ENCODE data around the gene NOP9.

The NOP9 gene

DNA sequence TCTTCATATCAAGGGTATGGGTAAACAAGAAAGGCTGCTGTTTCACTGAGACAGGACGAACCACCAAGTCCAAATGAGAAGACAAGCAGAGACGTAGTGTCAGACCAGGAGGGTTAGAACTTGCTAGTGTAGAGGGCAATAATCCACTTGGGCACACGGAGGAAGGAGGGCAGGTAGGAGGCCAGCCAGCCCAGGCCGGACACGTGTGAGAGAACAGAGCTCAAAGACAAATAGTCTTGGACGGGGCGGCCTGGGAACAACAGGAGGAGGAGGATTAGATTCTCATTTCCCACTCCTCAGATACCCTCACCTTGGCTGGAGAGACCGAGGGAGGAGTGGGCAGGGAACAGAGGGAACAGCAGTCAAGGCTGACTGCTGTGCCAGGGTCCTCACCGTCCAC is 8.9 kb upstream of the NOP9 start:
- FAIRE-seq = no peak

DNA sequence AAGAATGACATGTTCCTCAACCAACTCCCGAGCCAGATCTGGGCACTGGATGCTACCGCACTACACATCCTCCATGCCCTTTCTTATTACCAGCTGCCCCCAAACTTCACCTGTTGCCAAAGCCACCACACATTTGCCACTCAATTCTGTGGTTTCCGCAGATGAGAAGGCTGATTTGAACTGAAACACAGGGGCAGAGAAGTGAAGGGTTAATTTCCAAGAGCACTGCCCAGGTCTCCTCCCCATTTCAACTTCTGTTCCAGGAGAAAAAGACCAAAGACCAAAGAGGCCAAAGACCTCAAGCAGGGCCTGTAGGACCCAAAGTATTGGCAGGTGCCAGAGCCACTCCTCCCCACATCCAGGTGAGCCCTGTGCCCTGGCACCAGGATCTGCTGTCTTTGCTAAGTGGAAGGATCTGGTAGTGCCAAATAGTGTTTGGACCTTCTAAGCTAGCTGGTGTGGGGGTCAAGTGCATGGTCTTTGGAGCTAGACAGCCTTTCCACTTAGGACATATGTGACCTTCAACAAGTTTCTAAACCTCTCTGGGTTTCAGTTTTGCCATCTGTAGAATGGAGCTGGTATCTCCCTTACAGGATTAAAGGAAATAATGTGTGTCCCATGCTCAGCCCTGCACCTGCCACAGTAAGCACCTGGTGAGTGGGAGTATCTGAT is 8.1 kb upstream of the NOP9 start:
- TF ChIP-seq PAX5 (IDR thresholded peaks at IDR 0.05; ENCODE audit: insufficient read depth, low read length, severe bottlenecking) = no peak
- TF ChIP-seq POLR2A (IDR thresholded peaks at IDR 0.05; ENCODE audit: low read depth, low read length) = no peak
- no peak for TF ChIP-seq TAF1 (IDR thresholded peaks at IDR 0.05; ENCODE audit: low read depth, low read length)
- no peak for TF ChIP-seq POU2F2 (IDR thresholded peaks at IDR 0.05; ENCODE audit: low read depth, low read length)
- no peak for TF ChIP-seq POLR2AphosphoS5 (IDR thresholded peaks at IDR 0.05; ENCODE audit: low read depth, low read length)
- no peak for TF ChIP-seq SPI1 (IDR thresholded peaks at IDR 0.05; ENCODE audit: low read depth, low read length)
- FAIRE-seq (no peak), DNase-seq (ENCODE audit: insufficient read length, low spot score) (no peak)

More for the DNA sequence above, 8.9 kb upstream of the NOP9 start:
- DNase-seq (ENCODE audit: insufficient read length, low spot score) = no peak
- TF ChIP-seq POU2F2 (IDR thresholded peaks at IDR 0.05; ENCODE audit: low read depth, low read length) (no peak), PAX5 (IDR thresholded peaks at IDR 0.05; ENCODE audit: insufficient read depth, low read length, severe bottlenecking) (no peak), TAF1 (IDR thresholded peaks at IDR 0.05; ENCODE audit: low read depth, low read length) (no peak), POLR2A (IDR thresholded peaks at IDR 0.05; ENCODE audit: low read depth, low read length) (no peak), POLR2AphosphoS5 (IDR thresholded peaks at IDR 0.05; ENCODE audit: low read depth, low read length) (no peak), SPI1 (IDR thresholded peaks at IDR 0.05; ENCODE audit: low read depth, low read length) (no peak)

DNA sequence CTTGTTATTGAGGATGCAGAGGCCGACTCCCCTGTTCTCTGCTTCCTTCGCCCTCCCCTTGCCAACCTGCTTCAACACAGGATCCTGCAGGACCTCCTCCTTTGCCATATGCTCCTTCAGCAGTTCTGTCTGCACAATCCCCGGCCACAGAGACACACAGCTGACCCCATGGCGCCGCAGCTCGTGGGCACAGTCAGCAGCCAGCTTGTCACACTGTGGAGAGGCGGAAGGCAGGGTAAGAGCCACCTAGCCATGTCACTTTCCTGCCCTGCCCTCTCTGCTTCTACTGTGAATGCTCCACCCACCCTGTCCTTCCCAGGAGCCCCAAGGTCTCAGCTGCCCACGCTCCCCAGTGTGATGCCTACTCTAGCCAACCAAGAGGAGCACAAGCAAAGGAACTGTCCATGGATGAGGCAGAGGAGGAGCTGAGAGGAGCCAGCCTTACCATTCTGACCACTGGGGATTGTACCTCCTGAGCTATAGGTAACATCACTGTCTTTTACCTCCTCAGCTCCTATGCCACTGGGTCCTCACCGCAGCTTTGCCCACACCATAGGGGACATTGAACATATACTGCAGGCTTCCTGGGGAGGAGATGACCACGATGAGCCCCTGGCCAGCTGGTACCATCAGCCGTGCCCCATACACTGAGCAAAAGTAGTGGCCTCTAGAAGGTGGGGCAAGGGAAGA is 7.4 kb upstream of the NOP9 start:
- FAIRE-seq (no peak), DNase-seq (ENCODE audit: insufficient read length, low spot score) (no peak)
- TF ChIP-seq POLR2A (IDR thresholded peaks at IDR 0.05; ENCODE audit: low read depth, low read length) (no peak), POU2F2 (IDR thresholded peaks at IDR 0.05; ENCODE audit: low read depth, low read length) (no peak), POLR2AphosphoS5 (IDR thresholded peaks at IDR 0.05; ENCODE audit: low read depth, low read length) (no peak), SPI1 (IDR thresholded peaks at IDR 0.05; ENCODE audit: low read depth, low read length) (no peak), TAF1 (IDR thresholded peaks at IDR 0.05; ENCODE audit: low read depth, low read length) (no peak), PAX5 (IDR thresholded peaks at IDR 0.05; ENCODE audit: insufficient read depth, low read length, severe bottlenecking) (no peak)

DNA sequence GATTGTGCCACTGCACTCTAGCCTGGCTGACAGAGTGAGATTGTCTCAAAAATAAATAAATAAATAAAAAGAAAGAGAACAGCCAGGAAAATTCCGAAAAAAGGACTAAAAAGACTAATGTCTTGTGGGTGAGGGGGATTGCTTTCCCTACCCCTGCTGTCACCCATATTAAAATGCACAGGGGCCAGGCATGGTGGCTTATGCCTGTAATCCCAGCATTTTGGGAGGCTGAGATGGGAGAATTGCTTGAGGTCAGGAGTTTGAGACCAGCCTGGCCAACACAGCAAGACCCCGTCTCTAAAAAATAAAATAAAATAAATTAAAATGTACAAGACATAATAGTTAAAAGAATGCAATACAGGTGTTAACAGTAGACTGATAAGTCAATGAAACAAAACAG is 6.1 kb upstream of the NOP9 start:
- FAIRE-seq = no peak
- no peak for TF ChIP-seq PAX5 (IDR thresholded peaks at IDR 0.05; ENCODE audit: insufficient read depth, low read length, severe bottlenecking)
- TF ChIP-seq POU2F2 (IDR thresholded peaks at IDR 0.05; ENCODE audit: low read depth, low read length) = no peak
- TF ChIP-seq POLR2A (IDR thresholded peaks at IDR 0.05; ENCODE audit: low read depth, low read length) = no peak
- no peak for TF ChIP-seq POLR2AphosphoS5 (IDR thresholded peaks at IDR 0.05; ENCODE audit: low read depth, low read length)
- no peak for TF ChIP-seq SPI1 (IDR thresholded peaks at IDR 0.05; ENCODE audit: low read depth, low read length)
- TF ChIP-seq TAF1 (IDR thresholded peaks at IDR 0.05; ENCODE audit: low read depth, low read length) = no peak
- no peak for DNase-seq (ENCODE audit: insufficient read length, low spot score)

DNA sequence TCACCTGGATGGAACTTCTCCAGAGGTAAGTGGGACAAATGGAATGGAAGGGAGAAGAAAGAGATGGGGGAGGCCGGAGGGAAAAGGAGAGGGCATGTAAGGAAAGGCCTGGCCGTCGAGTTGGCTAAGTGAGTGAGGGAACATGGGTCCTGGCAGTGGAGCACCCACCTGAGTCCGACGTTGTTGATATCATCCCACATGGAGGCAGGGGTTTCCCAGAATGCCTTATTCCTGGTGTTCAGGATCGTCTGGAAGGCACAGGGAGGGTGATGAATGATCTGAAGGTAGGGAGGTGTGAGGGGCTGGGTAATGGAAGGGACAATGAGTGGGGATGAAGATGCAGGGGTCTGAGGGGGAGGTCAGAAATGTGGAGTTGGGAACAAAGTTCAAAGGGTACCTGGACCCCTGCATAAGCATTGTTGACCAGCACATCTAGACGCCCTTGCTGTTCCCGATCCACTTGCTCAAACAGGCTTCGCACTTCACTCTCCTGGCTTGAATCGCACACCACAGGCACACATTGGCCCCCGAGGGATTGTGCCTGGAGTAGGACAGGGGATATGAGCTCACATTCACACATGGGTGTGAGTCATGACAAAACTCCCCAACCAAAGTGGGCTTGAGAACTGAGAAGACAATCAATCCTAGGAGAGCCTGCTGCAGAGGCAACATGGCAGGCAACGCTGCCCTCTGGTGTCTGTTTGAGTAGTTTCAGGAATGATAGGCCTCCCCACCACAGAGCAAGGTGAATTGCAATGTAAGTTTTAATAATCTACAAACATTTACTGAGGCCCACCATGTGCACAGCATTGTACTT is 3.1 kb upstream of the NOP9 start:
- TF ChIP-seq POLR2AphosphoS5 (IDR thresholded peaks at IDR 0.05; ENCODE audit: low read depth, low read length) (no peak), SPI1 (IDR thresholded peaks at IDR 0.05; ENCODE audit: low read depth, low read length) (no peak), POLR2A (IDR thresholded peaks at IDR 0.05; ENCODE audit: low read depth, low read length) (no peak; the same call in 1 of the 2 replicates)
- DNase-seq (ENCODE audit: insufficient read length, low spot score) = peak; percentile 59
- peak; percentile 93 for FAIRE-seq

DNA sequence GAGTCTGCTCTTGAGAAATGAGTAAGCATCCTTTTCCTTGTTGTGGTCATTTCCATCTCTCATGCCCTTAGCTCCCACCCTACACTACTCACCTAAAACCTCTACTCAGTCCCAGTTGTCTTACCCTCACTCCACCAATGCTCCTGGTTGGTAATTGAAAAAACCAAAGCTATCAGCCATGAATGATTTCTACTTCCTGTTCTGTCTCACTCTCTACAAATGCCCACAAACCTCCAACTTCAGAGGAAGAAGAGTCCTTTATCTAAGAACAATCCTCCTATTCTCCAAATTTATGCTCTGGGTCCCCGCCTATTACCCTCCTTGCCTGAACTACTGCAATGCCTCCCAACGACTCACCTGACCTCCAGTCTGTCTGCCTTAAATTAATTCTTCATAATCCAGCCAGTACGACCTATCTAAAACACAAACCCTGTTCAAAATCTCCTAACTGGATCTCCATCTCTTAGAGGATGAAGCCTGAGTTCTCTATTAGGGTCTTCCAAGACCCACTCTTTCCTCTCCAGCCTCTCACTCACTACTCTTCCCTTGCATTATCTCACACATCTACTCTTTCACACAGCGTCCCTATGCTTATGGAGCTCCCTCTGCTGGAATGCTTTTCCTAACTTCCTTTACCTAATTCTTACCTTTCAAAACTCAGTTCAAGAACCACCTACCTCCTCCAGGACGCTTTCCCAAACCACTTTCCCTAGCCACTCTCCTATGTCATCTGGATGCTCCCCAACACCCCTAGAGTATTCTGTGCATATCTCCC is 2.3 kb upstream of the NOP9 start:
- DNase-seq (ENCODE audit: insufficient read length, low spot score) (no peak), FAIRE-seq (no peak)

DNA sequence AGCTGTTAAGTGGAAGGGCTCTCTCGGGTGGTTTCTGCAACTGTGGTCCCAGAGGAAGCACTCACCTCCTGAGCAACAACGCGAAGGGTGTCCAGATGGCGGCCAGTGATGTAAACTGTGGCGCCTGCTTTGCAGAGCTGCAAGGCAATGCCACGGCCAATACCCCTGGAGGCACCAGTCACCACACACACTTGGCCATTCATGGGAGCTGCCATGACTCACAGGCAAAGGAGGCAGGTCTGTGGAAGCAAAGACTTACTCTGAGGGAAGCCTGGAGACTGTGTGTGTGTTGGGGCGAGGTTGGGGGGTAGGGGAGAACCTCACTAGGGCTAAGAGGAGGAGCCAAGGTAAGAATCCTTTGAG is 777 bp upstream of the NOP9 start:
- peak; percentile 13 for FAIRE-seq
- no peak for TF ChIP-seq SPI1 (IDR thresholded peaks at IDR 0.05; ENCODE audit: low read depth, low read length)
- TF ChIP-seq POLR2A (IDR thresholded peaks at IDR 0.05; ENCODE audit: low read depth, low read length) = no peak
- TF ChIP-seq POLR2AphosphoS5 (IDR thresholded peaks at IDR 0.05; ENCODE audit: low read depth, low read length) = no peak
- no peak for TF ChIP-seq PAX5 (IDR thresholded peaks at IDR 0.05; ENCODE audit: insufficient read depth, low read length, severe bottlenecking)
- no peak for TF ChIP-seq TAF1 (IDR thresholded peaks at IDR 0.05; ENCODE audit: low read depth, low read length)
- no peak for TF ChIP-seq POU2F2 (IDR thresholded peaks at IDR 0.05; ENCODE audit: low read depth, low read length)

More for the DNA sequence above, 2.3 kb upstream of the NOP9 start:
- TF ChIP-seq POLR2AphosphoS5 (IDR thresholded peaks at IDR 0.05; ENCODE audit: low read depth, low read length) (no peak), SPI1 (IDR thresholded peaks at IDR 0.05; ENCODE audit: low read depth, low read length) (no peak)

DNA sequence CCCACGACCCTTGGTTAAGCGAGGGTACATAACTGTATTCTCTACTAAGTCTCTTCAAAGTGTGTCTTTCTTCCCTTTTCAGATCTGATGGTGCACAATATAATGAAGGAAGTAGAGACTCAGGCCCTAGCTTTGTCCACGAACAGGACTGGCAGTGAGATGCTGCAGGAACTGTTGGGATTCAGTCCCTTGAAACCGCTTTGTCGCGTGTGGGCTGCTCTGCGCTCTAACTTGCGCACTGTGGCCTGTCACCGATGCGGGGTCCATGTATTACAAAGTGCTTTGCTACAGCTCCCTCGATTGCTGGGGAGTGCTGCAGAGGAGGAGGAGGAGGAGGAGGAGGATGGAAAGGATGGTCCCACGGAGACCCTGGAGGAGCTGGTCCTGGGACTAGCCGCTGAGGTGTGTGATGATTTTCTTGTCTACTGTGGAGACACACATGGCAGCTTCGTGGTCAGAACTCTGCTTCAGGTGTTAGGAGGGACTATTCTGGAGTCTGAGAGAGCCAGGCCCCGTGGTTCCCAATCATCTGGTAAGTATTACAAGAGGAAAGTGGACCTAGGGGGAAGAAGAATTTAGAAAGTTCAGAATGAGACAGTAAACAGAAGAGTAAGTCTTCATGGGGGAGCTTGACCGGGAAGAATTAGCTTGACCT is 803 bp downstream of the NOP9 start:
- no peak for DNase-seq (ENCODE audit: insufficient read length, low spot score)
- TF ChIP-seq POU2F2 (IDR thresholded peaks at IDR 0.05; ENCODE audit: low read depth, low read length) (no peak), POLR2AphosphoS5 (IDR thresholded peaks at IDR 0.05; ENCODE audit: low read depth, low read length) (no peak), TAF1 (IDR thresholded peaks at IDR 0.05; ENCODE audit: low read depth, low read length) (no peak), PAX5 (IDR thresholded peaks at IDR 0.05; ENCODE audit: insufficient read depth, low read length, severe bottlenecking) (no peak), SPI1 (IDR thresholded peaks at IDR 0.05; ENCODE audit: low read depth, low read length) (no peak), POLR2A (IDR thresholded peaks at IDR 0.05; ENCODE audit: low read depth, low read length) (no peak)
- FAIRE-seq = no peak

More for the DNA sequence above, 777 bp upstream of the NOP9 start:
- no peak for DNase-seq (ENCODE audit: insufficient read length, low spot score)

Measured in GM12891 (cell line).